GM19239 (cell line): Measurements from ENCODE around the gene TRIP10.

Experiments
- DNase-seq: peaks from one replicate; pipeline ENCODE4 v3.0.0; 2011; ENCODE audit warnings: low spot score; ENCODE audit not compliant: insufficient read length
- FAIRE-seq: peaks from 2 replicates; lab custom pipeline; 2011; peaks lifted over from hg19 to GRCh38; lab: Jason Lieb, UNC

TRIP10 gene

DNA sequence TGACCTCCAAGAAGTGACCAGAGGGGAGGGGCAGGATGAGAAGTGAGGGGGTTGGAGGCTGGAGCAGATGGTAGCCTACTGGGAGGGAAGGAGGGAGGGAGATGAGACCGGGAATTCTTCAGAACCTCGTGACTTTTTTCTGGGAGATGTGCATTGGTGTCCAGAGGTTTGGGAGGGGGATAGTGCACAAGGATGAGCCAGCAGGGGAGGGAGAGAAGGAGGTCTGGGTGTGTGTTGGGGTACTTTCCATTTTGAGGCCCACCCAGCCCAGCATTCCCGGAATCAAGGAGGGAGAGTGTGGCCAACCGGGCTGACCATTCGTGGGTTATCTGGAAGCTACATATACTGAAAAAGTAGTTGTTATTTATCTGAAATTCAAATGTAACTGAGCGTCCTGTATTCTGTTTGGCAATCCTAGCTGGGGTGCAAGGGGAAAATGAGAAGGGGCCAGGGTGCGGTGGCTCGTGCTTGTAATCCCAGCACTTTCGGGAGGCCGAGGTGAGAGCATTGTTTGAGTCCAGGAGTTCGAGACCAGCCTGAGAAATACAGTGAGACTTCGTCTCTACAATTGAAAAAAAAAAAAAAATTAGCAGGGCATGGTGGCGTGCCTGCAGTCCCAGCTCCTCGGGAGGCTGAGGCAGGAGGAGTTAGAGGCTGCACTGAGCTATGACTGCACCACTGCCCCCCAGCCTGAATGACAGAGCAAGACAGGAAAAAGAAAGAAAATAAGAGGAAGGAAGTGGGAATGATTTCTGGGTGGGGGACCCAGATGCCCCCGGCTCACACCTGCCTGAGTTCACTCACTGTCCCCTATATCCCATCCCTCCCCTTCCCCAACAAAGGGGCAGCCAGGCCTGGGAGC, 14.6 kb upstream of the TRIP10 start:
- DNase-seq (no peak), FAIRE-seq (no peak)

DNA sequence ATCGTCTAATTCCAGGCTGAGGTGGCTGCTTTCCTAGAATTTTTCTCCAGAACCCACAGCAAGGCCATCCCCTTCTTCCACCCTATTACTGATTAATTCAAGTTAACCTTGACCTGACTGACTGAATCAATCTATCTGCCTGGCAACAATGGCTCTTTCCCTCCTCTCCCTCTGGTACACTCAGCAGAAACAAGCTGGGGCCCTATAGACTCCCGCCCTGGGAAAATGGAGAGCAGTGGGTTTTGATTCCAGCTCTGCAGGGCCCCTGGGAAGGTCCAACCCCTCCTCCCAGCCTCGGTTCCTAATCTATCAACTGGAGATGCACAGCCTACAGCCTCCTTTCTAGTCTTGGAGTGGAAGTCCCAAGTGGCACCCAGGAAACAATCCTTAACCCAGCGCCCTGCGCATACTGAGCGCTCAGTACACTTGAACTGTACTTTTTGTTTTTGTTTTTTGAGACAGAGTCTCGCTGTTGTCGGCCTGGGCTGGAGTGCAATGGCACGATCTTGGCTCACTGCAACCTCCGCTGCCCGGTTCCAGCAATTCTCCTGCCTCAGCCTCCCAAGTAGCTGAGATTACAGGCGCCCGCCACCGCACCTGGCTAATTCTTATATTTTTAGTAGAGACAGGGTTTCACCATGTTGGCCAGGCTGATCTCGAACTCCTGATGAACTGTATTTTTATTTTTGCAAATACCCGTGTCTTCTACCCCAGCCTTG, 13.8 kb upstream of the TRIP10 start:
- DNase-seq (no peak), FAIRE-seq (no peak)

DNA sequence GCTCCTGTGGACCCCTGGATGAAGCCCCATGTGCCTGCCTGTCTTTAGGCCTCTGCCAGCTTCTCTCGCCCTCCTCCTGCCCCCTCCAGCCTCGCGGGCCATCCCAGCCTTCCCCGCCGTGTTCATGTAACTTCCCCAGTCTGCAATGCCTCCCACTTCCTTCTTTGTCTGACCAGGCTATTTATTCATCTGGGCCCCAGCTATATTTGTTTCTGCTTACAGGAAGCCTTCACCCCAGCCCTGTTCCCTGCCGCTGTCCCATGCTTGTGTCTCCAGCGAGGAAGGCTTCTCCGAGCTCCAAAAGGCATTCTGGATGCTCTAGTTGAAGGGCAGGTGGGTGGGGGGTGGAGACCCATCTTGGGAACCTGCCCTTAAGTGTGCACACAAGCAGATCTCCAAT, 11.1 kb upstream of the TRIP10 start:
- FAIRE-seq, result no peak
- DNase-seq, result no peak

DNA sequence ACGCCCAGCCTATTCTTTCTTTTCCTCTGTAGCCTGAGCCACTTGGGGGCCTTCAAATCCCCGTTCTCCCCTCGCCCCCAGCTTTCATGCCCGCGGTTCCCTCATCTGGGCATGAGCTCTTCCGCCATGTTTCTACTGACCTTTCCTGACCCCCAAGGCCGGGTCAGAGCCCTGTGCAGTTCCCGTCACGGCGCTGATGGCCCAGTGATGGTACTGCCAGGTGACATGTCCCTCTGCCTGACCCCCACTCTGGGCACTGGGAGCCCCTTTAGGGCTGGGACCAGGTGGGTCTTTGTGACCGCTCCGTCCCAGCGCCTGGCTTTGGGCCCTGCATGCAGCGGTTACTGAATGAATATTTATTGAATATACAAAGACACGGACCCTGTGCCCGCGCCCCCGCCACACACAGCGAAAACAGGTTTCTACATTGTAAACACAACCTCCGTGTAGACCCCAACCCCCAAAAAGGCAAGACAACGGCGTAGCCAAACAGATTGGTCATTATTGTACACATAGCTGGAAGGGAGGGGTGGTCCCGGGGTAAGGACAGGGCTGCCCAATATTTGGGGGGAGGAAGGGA, 9.8 kb upstream of the TRIP10 start:
- no peak for DNase-seq
- no peak for FAIRE-seq

DNA sequence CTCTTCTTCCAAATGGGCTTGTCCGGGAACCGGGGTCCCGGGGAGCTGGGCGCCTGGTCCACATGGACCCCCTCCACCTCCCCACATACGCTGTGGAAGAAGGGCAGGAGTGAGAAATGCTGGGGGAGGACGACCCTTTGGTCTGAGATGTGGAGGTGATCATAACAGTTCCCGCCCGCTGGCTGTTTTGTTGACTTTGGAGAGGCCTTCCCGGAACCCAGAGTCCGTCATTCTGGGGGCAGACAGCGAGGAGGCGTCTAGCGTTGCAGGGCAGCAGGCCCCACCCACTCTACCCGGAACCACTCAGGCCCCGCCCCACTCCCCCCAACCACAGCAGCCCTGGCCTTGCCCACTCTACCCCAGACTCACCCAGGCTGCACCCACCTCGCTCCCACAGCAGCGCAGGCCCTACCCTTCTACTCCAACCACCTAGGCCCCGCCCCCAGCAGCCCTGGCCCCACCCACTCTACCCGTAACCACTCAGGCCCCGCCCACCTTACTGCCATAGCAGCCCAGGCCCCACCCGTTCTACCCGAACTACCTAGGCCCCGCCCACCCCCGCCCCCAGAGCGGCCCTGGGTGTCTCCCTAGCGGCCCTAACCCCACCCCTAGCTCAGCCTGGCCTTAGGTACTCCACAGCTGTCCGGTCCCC, 9.2 kb upstream of the TRIP10 start:
- no peak for FAIRE-seq
- no peak for DNase-seq

DNA sequence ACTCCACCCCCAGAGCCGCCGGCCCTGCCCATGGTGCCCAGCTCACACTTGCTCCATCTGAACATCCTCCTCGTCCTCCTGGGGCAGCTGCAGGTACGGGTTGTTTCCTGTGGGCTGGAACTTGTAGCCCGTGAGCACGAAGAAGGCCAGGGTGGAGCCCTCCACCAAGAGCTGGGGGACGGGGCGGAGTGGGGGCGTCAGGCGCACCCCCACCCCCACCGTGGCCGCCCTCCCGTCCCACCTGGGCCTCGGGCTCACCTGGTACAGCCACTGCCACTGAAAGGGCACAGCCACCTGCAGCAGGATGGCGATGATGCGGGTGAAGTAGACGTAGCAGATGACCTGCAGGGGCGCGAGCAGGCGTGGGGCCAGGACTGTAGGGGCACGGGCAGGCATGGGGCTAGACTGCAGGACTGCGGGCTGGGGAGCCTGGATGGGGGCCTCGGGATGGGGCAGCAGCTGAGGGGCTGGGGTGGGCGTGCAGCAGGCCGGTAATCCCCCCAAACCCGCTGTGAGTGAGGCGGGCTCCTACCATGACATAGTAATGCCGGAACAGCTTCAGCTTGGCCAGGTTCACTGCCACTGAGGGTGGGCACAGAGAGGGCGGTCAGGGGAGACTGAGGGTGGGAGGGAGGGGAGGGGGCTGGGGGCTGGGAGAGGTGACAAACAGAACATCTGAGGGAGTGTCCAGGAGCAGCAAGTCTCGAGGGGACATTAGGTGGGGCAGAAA, 8.4 kb upstream of the TRIP10 start:
- FAIRE-seq (no peak), DNase-seq (no peak)

DNA sequence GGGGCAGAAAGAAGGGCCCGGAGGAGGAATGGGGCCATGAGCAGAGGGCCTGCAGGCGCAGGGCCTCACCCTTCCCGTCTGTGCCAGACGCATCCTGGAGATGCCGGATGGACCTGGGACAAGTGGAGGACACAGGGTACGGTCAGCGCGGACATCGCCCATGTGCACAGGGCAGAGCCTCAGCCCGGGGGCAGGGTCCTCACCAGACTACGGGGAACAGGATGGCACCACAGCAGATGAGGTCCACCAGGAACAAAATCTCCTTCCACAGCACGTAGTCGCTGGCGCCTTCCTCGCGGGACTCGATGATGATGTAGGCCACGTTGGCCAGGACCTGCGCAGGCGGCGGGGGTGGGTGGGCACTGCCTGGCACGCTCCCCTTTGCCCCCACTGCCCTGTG, 7.7 kb upstream of the TRIP10 start:
- FAIRE-seq (no peak), DNase-seq (no peak)

DNA sequence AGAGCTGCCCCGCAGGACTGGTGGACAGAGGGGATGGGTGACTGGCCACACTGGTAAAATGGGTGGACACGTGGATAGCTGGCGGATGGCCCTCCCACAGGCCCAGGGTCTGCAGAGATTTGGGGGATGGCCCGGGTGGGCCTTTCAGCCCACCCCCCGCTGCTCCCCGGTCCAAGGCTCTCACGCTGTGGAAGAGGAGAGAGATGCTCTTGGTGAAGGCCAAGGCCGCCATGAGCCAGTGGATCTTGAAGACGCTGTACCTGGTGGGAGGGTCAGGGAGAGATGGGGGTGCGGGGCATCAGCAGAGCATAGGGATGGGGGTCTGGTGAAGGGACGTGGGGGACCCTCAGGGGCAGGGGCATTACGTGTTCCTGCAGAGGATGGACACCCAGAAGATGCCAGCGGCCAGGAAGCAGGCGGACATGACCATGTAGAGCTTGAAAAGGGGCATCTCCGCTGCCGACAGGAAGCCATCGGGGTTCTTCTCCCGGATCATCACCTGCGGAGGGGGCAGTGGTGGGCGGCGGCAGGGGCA, 6.6 kb upstream of the TRIP10 start:
- FAIRE-seq (no peak), DNase-seq (no peak)

DNA sequence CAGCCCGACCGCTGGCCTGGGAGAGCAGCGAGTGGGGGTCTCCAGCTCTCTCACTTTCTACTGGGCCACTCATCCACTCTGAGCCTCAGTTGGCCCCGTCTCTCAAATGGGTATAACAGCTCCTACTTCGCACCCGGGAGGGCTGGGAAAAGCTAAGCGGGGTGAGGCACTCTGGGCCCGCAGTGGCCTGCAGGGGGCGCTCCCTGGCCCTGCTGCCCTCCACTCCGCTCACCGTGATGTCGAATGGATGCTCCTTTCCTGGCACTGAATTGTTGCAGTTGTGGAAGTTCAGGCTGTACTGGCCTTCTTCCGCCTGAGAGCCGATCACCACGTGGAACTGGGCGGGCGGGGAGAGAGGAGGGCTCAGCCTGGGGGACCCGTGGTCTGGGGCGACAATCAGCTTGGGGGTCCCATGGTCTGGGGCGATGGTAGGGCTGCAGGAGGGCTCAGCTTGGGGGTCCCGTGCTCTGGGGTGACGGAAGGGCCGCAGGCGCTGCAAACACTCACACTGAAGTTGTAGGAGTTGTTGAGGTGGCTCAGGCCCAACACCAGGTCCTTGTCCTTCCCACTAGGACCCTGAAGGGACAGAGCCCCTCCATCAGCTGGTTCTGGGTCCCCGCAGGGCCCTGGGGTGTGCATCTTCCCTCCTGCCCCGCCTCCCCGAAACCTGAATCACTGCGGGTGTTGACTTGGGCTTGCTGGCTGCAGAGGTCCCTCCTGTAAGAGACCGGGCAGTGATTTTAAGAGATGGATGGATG, 6.0 kb upstream of the TRIP10 start:
- no peak for DNase-seq
- FAIRE-seq, result no peak

DNA sequence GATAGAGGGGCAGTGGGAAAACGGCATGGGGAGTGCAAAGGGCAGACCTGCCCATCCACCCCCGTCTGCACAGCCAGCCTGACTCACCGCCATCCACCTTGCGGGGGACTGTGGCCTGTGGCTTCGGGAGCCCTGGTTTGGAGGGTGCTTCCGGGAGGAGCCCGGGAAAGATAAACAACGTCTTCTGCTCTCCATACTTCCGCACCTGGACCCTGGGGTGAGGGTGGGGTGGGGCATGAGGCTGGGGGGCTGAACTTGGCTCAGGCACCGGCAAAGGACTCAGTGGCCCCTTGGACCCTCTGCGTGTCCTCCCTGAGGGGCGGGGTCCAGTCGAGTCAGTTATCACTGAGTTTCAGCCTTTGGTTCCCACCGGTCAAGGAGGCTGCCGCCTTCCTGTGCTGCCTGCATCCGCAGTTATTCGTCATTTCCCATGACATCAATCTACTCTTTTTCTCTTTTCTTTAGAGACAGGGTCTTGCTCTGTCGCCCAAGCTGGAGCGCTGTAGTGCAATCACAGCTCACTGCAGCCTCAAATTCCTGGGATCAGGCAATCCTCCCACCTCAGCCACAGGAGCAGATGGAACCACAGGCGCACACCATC, 5.3 kb upstream of the TRIP10 start:
- FAIRE-seq, result no peak
- no peak for DNase-seq

DNA sequence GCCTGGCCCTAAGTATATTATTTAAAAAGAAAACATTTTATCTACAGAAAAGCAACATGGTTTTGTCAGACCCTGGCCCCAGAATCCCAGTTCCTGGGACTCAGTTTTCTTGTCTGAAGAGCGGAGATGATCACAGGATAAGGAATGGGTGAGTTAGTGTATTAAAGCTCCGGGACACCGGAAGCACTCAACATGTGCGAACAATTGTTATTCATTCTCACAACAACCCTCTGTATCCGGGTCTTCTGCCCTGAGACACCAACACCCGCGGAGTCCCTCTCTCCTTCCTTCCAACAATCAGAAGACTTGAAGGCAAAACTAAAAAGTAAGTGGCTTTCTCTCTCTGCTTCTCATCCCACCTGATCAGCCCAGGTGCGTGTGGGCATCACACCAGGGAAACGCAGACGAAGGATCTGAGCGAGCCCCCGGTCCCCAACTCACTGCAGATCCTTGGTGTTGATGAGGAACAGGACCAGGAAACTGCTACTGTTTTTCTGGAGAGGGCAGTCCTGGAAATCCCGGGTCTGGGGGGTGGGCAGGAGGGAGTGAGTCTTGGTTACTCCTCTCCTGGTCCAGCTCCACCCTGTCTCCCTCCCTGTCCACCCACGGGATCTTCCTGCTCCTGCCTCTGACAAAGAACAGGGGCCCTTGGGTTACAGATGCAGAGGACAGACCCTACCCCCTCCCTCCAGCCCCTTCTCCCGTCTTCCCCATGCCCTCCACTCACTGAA, 4.1 kb upstream of the TRIP10 start:
- FAIRE-seq (no peak), DNase-seq (no peak)

DNA sequence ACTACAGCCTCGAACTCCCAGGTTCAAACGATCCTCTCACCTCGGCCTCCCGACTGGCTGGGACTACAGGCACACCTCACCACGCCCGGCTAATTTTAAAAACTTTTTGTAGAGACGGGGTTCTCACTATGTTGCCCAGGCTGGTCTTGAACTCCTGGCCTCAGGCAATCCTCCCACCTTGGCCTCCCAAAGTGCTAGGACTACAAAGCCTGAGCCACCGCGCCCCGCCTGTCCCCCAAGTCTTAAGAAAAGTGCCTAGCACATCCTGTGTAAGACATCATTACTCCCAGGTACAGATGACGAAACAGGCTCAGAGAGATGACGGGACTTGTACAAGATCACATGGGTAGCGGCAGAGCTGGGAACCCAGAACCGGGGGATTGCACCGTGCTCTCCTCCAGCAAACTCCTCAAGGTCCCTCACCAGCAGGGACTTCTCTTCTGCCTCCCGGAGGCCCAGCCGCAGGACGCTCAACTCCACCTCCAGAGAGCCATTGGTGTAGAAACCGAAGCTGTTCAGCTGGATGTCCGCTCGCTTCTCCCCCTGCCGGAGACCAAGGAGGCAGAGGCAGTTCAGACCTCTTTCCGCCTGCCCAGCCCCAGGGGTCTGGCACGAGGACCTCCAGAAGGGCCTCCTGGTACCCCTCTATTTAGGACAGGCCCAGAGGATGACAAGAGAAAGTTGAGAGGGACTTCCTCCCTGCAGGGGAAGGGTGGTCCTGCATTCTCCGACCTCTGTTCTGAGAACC, 3.1 kb upstream of the TRIP10 start:
- peak; percentile 87 for DNase-seq
- peak; percentile 92 for FAIRE-seq

DNA sequence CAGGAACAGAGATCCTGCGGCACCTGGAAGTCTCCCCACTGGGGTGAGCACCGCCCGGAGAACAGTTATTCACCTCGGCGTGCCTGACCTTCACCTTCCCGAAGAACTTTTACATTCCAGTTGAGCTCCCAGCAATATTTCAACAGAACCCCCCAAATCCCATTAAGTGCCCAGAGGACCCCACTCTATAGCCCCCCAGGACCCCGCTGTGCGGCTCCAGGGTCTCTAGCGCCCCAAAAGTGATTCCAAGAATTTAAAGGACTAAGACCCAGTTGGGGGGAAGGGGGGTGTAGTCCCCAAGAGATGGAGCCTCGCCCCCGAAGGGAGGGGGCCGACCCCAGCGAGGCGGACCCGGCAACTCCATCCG, 2.6 kb upstream of the TRIP10 start:
- FAIRE-seq (no peak), DNase-seq (no peak)

DNA sequence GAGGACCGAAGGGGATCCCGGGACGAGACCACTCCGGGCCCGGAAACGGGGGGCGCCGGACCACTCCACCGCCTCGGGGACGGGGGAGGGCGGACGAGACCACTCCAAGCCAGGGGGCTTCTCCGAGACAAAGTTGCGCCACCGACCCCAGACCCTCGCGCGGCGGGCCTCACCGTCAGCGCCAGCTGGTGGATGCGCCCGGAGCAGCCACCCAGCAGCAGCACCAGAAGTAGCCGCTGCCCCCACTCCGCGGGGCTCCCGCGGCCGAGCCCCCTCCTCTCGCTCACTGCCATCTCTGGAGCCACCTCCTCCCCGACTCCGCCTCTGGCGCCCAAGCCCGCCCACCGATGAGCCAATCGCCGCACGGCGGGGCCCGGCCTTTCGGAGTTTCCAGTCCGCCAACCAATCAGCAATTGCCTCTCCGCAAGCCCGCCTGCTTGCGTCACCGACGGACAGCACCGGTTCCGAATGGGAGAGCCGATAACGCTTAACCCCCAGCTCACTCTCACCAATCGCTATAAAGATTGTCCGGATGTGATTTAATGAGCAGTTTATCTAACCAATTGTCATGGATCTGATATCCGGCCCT, 2.1 kb upstream of the TRIP10 start, which contains the start of gene GPR108:
Gene GPR108, minus strand, starts transcription at position 297 of the 589 bp plus-strand sequence. Its CDS starts 4 bp downstream, at position 293.
- DNase-seq (peak; percentile 96), FAIRE-seq (no peak)

DNA sequence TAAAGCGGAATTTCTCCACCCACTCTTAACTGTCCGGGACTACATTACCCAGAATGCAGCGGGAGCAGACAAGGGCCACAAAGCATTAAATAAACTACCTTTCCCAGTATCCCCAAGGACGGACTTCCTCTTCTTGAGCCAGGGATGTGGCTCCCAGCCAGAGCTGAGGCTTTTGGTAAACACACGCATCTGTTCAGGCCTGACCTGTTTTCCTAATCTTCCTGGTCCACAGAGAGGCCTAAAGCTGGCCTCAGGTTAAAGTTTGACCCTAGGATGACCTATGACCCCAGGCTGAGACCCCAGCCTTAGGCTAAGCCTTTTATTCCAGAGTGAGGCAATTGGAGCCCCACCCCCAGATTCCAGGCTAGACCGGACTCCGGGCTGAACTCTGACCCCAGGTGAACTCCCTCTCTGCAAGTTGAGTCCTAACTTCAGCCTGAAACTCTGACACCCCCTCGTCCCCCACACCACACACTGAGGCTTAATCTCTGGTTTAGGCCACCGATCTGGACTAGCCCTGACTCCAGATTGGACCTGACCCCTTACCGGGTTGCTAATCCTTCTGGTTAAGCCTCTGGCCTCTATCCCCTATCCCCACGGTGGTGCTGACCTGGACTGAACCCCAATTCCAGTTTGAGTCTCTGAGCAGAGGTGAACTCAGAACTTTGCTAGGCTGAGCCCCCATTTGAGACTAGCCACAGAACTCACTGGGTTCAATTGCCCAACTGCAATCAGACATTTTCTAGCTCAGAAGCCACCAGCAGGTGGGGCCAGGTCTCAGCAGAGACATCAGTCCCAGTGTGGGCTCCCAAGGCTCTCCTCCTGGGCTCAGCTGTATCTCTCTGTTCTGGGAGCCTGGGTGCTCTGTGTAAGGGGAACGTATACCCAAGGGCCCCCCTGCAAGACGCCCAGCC, 1.4 kb upstream of the TRIP10 start:
- DNase-seq (peak; percentile 69), FAIRE-seq (peak; percentile 100)

DNA sequence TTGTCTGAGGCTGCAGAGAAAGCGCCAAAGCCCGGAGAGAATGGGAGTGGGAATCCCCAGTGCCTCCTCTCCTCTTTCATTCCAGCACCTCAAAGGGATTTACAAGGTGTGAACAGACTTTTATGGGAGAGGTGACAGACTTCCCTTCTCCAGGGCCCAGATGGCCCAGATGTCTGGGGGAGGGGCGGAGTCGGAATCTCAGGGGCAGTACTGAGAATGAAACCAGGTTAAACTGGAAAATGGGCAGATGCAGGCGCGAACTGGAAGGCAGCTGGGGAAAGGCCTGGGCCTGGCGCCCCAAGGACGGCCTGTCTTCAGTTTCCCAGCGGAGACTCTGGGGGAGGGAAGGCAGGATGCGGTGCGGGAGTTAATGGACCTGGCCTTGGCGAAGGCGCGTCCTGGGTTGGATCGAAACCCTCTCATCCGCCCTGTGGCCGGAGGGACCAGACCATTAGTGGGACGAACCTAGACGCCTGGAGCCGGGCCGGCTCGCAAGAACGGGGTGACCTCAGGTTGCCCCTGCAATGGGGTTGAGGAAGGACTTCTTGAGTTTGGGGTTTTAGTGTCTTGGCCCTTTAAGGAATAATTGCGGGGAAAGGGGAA, 592 bp upstream of the TRIP10 start:
- DNase-seq (no peak), FAIRE-seq (no peak)
